GM21576 (cell line): ENCODE measurements around the gene TTC38.
"Not testable (repeated sequence)": the region's sequence is repeated elsewhere in the genome, so short reads cannot be mapped to it uniquely, and the experiment has no call there.

Experiments
- ATAC-seq: cut with Tn5 transposase; IDR thresholded peaks from one replicate; pipeline ENCODE4 v1.9.1; 2021; ENCODE audit warnings: mild to moderate bottlenecking, moderate library complexity; ENCODE audit not compliant: unreplicated experiment

The TTC38 gene

DNA sequence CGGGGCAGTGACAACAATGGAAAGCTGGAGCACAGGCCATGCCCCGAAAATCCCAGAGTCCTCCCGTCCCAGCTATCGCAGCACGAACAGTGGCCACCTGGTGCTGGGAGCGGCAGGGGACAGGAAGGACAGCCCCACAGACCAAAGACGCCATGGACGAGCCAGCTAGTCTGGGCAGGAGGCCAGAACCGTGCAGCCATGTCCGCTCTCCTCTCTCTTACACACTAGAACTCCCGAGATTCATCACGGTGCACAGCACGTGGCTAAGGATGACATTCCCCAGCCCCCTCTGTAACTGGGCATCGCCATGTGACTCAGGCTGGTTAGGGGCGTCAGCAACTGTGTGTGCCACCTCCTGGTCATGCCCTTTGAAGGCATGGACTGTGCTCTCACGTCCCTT, 22.3 kb upstream of the TTC38 start:
- ATAC-seq, result no peak

DNA sequence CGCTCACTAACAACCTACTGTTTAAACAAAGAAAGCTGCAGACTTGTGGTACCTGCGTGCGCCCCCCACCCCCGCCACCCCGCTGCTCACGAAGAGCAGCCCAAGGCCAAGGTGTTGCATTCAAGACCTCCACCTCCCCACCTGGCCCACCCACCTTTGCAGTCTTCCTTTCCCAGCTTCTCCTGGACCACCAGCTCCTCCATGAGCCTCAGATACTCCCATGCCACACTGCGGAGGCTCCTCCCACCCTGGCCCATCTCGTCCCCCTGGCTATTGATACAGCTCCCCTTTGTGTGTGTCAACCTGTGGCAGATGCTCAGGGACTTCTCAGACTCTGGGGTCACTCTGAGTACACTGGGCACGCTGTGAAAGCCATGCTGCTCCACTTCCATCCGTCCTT, 21.6 kb upstream of the TTC38 start:
- ATAC-seq, result no peak

DNA sequence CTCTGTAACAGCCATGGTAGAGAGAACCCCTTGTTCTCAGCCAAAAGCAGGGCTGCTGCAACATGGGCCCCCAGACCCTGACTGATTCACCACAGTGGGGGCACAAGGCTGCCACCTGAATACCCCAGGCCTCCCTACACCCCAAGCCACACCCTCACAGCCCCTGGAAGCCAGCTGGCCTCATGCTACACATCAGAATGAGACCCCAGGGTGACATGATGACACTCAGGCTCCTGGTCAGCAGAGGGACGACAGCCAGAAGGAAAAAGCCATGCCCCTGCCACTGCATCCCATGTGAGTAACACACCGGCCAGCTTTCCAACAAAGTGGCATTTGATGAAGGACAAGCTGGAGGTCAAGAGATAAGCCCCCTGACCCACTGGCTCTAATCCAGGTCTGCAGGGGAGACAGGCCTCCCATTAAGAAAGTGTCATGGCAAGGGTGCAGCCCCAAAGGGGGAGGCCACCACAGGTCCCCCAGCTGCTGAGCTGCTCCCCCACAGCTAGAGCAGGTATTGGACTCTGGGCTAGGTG, 20.3 kb upstream of the TTC38 start:
- ATAC-seq, result no peak

DNA sequence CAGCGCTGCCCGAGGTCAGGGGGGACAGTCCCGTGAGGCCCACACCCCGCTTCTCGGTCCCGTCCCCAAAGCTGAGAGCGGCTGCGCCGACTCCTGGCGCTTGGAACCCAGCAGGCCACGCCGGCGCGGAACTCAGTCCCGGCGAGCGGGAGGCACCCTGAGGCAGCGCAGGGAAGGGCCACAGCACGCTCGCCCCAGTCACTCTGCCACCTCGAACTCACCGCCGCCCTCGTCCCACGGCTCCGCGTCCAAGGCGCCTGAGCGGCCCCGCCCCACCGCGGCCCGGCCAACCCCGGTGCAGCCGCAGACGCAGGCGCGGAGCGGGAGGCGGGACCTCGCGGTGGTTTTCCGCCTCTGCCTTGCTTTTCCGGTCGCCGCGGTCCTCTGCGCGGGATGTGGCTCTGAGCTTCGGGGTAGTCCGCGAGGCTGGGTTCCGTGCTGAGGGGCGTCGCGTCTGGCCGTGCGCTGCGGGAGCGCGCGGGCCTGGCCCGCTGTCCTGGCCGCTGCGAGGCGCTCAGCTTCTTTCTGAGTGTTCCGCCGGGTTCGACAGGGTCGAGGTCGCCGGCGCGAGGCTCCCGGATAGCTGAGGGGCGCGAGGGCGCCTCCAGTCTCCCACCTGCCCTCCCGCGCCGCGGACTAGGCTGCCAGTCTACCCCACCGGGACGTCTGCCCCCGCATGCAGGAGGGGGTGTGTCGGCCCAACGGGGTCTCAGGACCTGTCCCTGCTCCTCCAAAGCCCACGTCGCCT, 17.6 kb upstream of the TTC38 start, which contains the start of gene CDPF1:
TSS of gene CDPF1 (minus strand) at position 259 of the 748 bp plus-strand sequence. CDS start 2,009 bp downstream, outside the sequence.
- ATAC-seq, result peak; percentile 74

DNA sequence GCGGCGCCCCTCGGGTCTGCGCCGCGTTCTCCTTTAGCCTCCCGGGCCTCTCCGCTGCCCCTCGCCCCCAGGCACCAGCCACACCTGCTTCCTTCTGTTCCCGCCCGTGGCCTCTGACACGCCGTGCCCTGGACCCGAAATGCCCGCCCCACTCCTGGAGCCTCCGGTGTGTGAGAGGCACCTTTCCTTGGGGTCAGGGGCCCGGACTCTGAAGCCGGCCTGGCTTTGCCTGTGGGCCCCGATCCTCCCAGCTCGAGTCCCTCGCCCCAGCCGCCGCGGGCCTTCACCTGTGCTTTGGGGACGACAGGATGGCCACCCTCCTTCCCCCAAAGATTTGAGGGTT, 17.1 kb upstream of the TTC38 start:
- ATAC-seq, result no peak

DNA sequence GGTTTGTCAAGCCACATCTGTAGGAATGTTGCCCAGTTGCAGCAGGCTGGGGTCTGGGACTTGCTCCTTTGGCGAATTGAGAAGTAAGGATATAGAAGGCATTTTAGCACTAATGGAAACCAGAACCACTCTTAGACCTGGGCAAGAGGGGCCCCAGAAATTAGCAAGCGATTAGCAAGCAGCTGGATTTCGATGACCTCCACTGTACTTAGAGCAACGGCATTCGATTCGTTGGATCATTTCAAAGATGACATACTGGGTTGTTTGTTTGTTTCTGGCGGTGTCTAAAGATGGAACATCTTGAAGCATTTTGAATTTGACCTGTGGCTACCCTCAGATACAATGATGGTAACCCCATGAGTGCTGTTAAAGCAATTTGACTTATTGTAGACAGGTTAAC, 16.5 kb upstream of the TTC38 start:
- no peak for ATAC-seq

DNA sequence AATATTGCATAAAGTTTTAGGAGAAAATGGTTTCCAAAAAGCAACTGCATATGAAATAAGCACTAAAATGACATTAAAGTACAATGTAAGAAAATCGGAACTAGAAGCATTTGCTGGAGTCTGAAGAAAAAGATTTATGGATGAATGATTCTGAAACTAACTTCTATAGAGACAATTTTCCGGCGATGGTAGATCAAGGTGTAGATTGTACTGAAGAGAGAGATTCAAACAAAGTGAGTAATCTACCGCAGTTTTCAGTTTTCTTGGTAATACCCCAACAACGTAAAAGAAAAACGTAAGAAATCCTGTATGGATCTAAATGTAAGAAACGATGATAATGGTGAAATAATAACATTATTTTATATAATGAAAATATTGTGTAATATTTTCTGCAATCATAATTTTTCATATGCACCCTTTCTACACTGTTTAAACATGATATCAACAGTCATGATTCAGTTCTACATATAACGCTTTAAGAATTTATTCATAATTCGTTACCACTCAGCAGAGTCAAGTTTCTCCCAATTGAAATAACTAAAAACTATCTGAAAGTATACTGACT, 15.9 kb upstream of the TTC38 start:
- no peak for ATAC-seq

DNA sequence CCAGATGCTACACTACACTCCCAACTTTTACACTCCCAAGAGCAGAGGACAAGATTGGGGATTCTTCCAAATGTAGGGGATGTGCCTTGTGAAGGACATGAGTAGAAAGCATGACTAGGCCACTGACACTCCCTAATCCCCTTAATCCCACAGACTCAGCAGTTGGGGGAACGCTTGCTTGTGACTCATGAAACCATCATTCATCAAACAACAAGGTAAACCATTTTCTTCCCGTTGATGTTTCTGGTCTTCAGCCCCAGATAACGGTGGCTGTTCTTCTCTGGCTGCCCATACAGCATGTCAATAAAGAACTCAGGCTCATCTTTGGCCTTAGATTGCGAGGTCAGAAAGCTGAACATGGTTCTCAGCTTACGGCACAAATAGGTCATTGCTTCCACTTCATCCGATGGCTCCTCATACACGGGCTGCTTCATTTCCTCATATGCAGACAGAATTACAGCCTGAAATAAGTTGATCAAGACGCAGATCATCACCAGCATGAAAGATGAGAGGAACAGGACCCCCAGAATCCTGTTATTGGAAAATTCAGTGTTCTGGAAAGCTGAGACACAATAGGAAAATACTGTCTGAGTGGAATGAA, 11.3 kb upstream of the TTC38 start:
- no peak for ATAC-seq

DNA sequence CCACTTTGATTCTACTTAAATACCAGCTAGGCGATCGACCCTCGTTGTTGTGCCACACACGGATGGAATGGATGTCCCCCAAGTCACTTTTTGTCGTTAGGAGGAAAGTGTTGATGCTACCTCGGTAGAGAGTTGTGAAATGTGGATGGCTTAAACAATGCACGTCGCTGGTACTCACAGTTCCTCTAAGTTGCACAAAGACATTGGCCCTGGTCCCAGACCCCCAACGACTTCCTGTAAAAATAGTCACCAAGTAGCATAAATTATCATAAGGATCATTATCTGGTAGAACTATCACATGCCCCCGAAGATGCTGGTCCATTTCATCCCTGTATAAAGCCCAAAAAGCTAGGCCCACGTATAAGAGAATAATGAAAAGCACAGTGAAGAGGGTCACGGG, 8.4 kb upstream of the TTC38 start:
- ATAC-seq, result no peak

DNA sequence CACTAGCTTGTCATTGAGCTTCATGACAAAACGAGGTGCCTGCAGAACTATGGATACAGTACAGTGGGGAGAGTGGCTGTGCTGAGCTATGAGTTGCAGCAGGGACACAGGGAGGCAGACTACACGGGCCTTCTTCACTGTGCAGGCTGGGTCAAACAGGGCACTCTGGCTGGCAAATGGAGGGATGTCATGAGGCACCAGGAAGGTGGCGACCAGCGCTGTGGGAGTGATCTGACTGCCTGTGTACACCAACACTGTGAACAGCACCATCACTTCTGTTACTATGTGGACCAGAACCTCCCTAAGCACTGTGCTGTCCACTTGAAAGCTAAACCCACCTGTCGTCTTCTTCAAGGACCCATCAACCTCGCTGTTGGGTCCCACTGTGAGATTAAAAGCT, 7.8 kb upstream of the TTC38 start:
- ATAC-seq, result no peak

DNA sequence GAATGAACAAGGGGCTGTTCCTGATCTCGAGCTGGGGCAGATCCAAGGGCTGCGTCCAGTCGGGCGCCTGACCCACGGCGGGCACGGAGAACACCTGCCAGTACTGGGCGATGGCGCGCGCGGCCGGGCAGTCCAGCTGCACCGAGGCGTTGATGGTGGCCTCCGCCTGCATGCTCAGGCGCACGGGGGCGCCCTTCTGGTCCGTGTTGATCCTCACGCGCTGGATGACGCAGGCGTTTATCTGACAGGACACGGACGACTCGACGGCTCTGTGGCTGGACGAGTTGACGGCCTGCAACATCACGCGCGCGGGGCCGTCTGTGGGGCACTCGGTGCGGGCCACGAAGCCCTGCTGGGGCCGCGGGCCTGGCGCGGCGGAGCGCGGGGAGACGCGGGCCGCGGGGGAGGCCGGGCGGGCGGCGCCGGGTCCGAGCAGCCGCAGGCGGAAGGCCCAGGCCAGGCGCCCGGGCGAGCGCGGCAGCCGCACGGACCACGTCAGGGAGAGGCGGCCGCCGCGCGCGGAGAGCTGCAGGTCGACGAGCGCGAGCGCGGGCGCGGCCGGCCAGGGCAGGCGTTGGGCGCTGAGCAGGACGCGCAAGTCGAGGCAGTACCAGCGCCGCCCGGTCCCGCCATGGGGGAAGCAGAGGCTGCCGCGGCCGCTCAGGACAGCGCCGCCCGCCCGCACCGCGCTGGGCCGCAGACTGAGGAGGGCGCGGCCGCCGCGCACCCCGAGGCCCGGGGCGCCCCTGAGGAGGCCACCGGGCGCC, 5.2 kb upstream of the TTC38 start:
- no peak for ATAC-seq

DNA sequence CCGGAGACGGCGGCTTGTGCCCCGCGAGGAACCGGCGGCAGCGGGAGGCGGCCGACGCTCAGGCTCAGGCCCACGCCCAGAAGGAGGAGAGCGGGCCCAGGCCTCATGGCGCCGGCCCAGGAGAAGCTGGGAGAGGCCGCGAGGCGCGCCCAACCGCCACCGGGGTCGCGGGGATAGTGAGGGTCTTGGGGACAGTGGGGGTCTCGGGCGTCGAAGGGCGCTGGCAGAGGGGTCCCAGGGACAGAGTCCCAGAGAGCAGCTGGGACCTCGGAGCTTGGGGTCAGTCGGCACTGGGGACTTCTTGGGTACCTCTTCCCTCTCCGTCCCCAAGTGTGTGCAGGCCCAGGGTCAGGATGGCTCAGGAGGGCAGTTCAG, 4.6 kb upstream of the TTC38 start, which contains the start of gene PKDREJ:
TSS of gene PKDREJ (minus strand) at position 128 of the 375 bp plus-strand sequence. CDS start at position 107, 21 bp downstream.
- no peak for ATAC-seq

DNA sequence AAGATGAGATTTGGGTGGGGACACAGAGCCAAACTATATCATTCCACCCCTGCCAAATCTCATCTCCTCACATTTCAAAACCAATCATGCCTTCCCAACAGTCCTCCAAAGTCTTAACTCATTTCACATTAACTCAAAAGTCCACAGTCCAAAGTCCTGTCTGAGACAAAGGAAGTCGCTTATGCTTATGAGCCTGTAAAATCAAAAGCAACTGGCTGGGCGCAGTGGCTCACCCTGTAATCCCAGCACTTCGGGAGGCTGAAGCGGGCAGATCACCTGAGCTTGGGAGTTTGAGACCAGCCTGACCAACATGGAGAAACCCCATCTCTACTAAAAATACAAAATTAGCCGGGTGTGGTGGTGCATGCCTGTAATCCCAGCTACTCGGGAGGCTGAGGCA, 3.3 kb upstream of the TTC38 start:
- ATAC-seq, result not testable (repeated sequence)

DNA sequence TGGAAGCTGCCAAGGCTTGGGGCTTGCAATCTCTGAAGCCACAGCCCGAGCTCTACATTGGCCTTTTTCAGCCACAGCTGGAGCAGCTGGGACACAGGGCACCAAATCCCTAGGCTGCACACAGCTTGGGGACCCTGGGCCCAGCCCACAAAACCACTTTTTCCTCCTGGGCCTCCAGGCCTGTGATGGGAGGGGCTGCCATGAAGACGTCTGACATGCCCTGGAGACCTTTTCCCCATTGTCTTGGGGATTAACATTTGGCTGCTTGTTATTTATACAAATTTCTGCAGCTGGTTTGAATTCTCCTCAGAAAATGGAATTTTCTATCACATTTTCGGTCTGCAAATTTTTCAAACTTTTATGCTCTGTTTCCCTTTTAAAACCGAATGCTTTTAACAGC, 2.2 kb upstream of the TTC38 start:
- ATAC-seq, result not testable (repeated sequence)

DNA sequence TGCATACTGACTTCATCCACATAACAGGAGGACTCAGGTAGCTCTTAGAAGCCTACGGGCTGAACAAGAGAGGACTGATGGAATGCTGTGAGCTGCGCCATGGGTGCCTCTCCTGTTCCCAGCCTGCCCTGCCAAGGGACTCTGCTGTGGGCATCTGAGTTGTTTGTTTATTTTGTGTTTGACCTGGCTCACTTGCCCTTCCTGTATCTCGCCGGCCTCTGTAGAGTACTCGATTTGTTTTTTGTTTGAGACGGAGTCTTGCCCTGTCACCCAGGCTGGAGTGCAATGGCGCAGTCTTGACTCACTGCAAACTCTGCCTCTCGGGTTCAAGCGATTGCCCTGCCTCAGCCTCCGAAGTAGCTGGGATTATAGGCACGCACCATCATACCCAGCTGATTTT, 1.8 kb downstream of the TTC38 start:
- ATAC-seq, result no peak

DNA sequence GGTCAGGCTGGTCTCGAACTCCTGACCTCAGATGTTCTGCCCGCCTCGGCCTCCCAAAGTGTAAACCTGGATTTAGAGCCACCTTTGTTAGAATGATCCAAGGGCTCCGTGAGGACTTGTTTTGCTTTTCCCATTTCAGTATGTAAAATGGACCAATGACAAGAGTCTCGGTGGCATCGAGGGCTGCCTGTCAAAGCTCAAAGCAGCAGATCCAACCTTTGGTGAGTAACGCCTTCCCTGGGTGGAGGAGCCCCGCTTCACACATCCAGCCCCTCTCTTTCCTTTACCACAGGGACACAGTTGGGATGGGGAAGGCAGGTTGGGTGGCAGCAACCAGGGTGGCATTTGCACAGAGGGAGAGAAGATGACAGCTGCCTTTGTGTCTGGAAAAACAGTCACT, 4.4 kb downstream of the TTC38 start:
- no peak for ATAC-seq

DNA sequence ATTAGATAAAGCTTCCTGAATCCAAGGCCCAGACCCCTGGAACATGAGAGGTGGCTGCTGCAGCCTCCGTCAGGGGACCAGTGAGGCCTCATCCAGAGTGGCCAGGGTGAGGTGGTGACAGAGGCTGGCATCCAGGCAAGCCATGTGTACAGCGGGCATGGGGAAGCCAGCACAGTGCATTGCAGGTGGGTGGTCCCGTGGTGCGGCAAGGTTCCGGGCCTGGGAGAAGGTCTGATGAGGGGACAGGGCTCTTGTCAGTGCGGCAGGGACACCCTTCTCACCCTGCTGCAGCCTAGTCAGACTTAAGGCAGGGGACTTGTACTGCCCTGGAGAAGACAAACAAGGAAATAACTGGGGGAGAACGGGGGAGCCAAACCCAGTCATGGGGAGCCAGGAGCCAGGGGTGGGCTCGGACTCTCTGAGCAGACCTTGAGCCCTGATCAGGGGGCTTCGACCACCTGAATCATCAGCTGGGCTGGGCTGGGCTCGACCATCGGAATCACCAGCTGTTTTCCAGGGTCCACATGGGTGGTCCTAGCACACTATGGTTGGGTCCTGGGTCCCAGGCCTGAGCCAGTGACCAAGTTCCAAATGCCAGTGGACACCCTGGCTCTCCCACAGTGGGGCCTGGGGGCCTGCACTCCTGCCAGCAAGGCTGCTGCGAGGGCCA, 5.1 kb downstream of the TTC38 start:
- ATAC-seq, result no peak

DNA sequence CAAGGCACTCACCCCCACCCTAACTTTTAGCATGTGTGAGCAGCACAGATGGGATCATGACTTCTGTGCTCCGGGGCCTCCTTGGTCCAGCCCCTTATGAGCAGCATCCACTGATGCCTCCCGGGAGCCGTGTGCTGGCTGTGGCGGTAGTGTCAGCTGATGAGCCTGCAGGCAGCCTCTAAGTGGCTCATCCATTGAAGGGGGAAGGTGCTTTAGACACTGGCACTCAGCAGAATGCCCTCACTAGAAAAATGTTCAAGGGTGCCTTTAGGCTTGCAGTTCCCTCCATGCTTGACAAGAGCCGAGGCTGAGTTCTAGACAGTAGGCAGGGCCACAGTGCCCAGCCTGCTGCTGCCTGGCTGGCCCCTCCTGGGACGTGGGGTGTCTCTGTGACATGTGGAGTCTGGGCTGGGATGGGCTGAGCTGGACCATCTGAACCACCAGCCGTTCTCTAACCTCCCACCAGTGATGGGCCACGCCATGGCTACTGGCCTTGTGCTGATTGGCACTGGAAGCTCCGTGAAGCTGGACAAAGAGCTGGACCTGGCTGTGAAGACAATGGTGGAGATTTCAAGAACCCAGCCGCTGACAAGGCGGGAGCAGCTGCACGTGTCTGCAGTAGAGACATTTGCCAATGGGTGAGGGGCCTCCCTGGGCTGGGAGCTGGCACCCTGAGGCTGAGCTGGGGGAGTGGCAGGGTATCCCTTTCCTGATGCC, 5.8 kb downstream of the TTC38 start:
- ATAC-seq, result no peak

DNA sequence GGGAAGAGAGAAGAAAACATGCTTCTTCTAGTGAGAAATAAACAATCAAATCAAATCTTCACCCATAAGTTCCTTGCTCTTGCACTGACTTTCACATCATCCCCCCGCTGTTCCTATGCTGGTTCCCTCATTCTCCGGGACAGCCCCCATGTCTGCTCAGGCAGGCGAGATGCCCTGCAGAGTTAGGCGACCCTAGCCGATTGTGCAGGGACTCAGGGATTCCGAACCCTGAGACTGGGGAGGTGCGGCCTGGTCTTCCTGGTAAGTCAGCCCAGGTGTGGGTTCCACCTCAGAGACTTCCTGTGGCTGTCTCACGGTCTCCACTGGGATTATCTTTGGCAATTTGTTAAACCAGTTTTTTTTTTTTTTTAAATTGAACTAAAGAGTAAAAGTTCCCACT, 6.6 kb downstream of the TTC38 start:
- ATAC-seq, result no peak

DNA sequence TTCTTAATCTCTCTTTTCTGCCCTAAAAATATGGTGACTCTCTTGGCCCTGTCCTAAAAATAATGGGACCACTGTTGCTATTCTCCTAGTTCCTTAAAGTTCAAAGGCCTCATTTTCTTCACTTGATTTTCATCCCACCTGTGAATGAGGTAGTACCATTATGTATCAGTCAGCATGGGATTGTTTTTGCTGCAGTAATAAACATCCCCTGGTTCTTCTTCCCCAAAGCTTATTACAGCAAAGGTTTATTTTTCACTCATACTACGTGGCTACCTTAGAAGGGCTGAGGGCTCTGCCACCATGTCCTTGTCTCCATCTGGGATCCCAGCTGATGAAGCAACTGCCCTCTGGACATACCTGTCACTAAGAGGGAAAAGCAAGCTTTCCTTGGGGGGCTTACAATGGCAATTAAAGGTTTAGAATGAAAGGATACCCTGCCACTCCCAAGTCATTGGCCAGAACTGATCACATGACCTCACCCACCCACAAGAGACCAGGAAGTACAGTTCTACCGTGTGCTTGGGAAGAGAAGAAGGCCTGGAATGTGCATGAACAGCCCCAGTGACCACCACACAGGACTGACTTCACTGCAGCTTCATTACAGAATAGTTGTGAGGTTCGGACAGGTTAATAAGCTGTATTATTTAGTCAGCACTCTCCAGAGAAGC, 7.8 kb downstream of the TTC38 start:
- ATAC-seq, result no peak
